ENCODE measurements around the gene ZNF492.
"Not testable (repeated sequence)": the region's sequence is repeated elsewhere in the genome, so short reads cannot be mapped to it uniquely, and the experiment has no call there.

GRCh38 chr19:22702661-22703060, 68.5 kb downstream of the ZNF492 start:
- not testable (repeated sequence) for TF ChIP-seq POLR2A (IDR thresholded peaks at IDR 0.05)
- TF ChIP-seq, protein P1, sequence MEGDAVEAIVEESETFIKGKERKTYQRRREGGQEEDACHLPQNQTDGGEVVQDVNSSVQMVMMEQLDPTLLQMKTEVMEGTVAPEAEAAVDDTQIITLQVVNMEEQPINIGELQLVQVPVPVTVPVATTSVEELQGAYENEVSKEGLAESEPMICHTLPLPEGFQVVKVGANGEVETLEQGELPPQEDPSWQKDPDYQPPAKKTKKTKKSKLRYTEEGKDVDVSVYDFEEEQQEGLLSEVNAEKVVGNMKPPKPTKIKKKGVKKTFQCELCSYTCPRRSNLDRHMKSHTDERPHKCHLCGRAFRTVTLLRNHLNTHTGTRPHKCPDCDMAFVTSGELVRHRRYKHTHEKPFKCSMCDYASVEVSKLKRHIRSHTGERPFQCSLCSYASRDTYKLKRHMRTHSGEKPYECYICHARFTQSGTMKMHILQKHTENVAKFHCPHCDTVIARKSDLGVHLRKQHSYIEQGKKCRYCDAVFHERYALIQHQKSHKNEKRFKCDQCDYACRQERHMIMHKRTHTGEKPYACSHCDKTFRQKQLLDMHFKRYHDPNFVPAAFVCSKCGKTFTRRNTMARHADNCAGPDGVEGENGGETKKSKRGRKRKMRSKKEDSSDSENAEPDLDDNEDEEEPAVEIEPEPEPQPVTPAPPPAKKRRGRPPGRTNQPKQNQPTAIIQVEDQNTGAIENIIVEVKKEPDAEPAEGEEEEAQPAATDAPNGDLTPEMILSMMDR (IDR thresholded peaks at IDR 0.05), result not testable (repeated sequence)
